Rectal smooth muscle tissue (tissue), 1 donor: ENCODE results near the gene GABRG3.

Experiments
- H3K27ac ChIP-seq: one replicate; pipeline ENCODE4 v1.7.0; 2013; ENCODE audit warnings: low read depth, low read length, inconsistent platforms
- H3K27me3 ChIP-seq: one replicate; pipeline ENCODE4 v1.7.0; 2013; ENCODE audit warnings: low read length; ENCODE audit not compliant: control insufficient read depth, insufficient read depth
- H3K36me3 ChIP-seq: one replicate; pipeline ENCODE4 v1.7.0; 2013; ENCODE audit warnings: low read length; ENCODE audit not compliant: control insufficient read depth, insufficient read depth
- H3K4me1 ChIP-seq: one replicate; pipeline ENCODE4 v1.7.0; 2013; ENCODE audit warnings: low read length; ENCODE audit not compliant: control insufficient read depth, insufficient read depth
- H3K4me3 ChIP-seq: one replicate; pipeline ENCODE4 v1.7.0; 2013; ENCODE audit warnings: low read length
- H3K9ac ChIP-seq: one replicate; pipeline ENCODE4 v1.7.0; 2013; ENCODE audit warnings: low read length

The GABRG3 gene

GRCh38 chr15:27292641-27293040, 321.7 kb downstream of the GABRG3 start:
- no peaks in the 10 kb centered on the region for H3K4me1 ChIP-seq
- no peak overlapping the region for H3K4me3 ChIP-seq
- no peaks in the 10 kb centered on the region for H3K36me3 ChIP-seq
- H3K27me3 ChIP-seq, result no peaks in the 10 kb centered on the region
- no peak overlapping the region for H3K27ac ChIP-seq
- no peak overlapping the region for H3K9ac ChIP-seq

GRCh38 chr15:27293607-27294006, 322.6 kb downstream of the GABRG3 start:
- Histone ChIP-seq H3K9ac (no peak overlapping the region), H3K36me3 (no peaks in the 10 kb centered on the region), H3K27me3 (no peaks in the 10 kb centered on the region), H3K27ac (no peak overlapping the region), H3K4me3 (no peak overlapping the region), H3K4me1 (no peaks in the 10 kb centered on the region)

- Histone ChIP-seq H3K27ac (no peak overlapping the region), H3K4me1 (no peaks in the 10 kb centered on the region), H3K9ac (no peak overlapping the region), H3K36me3 (no peaks in the 10 kb centered on the region), H3K4me3 (no peak overlapping the region), H3K27me3 (no peaks in the 10 kb centered on the region)
Observed at GRCh38 chr15:27317736-27318135, 346.8 kb downstream of the GABRG3 start.

GRCh38 chr15:27323801-27324200, 352.8 kb downstream of the GABRG3 start:
- Histone ChIP-seq H3K9ac (no peak overlapping the region), H3K4me1 (no peaks in the 10 kb centered on the region), H3K36me3 (no peaks in the 10 kb centered on the region), H3K4me3 (no peak overlapping the region), H3K27me3 (no peaks in the 10 kb centered on the region), H3K27ac (no peak overlapping the region)

GRCh38 chr15:27324886-27325615, 354.1 kb downstream of the GABRG3 start:
- no peak overlapping the region for H3K9ac ChIP-seq
- no peak overlapping the region for H3K27ac ChIP-seq
- no peak overlapping the region for H3K4me3 ChIP-seq
- H3K36me3 ChIP-seq, result no peaks in the 10 kb centered on the region
- no peaks in the 10 kb centered on the region for H3K27me3 ChIP-seq
- H3K4me1 ChIP-seq, result no peaks in the 10 kb centered on the region

- H3K36me3 ChIP-seq, result no peaks in the 10 kb centered on the region
- H3K4me1 ChIP-seq, result no peaks in the 10 kb centered on the region
- no peak overlapping the region for H3K4me3 ChIP-seq
- no peak overlapping the region for H3K9ac ChIP-seq
- no peak overlapping the region for H3K27ac ChIP-seq
- no peaks in the 10 kb centered on the region for H3K27me3 ChIP-seq
Observed at GRCh38 chr15:27327467-27328025, 356.6 kb downstream of the GABRG3 start.

- Histone ChIP-seq H3K27ac (no peak overlapping the region), H3K4me3 (no peak overlapping the region), H3K27me3 (no peaks in the 10 kb centered on the region)
Observed at GRCh38 chr15:27328186-27328585, 357.2 kb downstream of the GABRG3 start.

GRCh38 chr15:27328608-27329007, 357.6 kb downstream of the GABRG3 start:
- no peak overlapping the region for H3K9ac ChIP-seq
- no peaks in the 10 kb centered on the region for H3K36me3 ChIP-seq
- H3K27me3 ChIP-seq, result no peaks in the 10 kb centered on the region
- no peak overlapping the region for H3K27ac ChIP-seq
- H3K4me3 ChIP-seq, result no peak overlapping the region
- H3K4me1 ChIP-seq, result no peaks in the 10 kb centered on the region

More at GRCh38 chr15:27328186-27328585, 357.2 kb downstream of the GABRG3 start:
- no peaks in the 10 kb centered on the region for H3K36me3 ChIP-seq
- no peak overlapping the region for H3K9ac ChIP-seq
- no peaks in the 10 kb centered on the region for H3K4me1 ChIP-seq

GRCh38 chr15:27330326-27330725, 359.3 kb downstream of the GABRG3 start:
- Histone ChIP-seq H3K27ac (no peak overlapping the region), H3K36me3 (no peaks in the 10 kb centered on the region), H3K4me1 (no peaks in the 10 kb centered on the region), H3K27me3 (no peaks in the 10 kb centered on the region), H3K9ac (no peak overlapping the region), H3K4me3 (no peak overlapping the region)

GRCh38 chr15:27336676-27337075, 365.7 kb downstream of the GABRG3 start:
- no peak overlapping the region for H3K4me3 ChIP-seq

GRCh38 chr15:27339138-27339537, 368.2 kb downstream of the GABRG3 start:
- no peak overlapping the region for H3K9ac ChIP-seq
- H3K36me3 ChIP-seq, result no peaks in the 10 kb centered on the region
- no peaks in the 10 kb centered on the region for H3K27me3 ChIP-seq
- no peak overlapping the region for H3K27ac ChIP-seq
- no peaks in the 10 kb centered on the region for H3K4me1 ChIP-seq
- no peak overlapping the region for H3K4me3 ChIP-seq

More at GRCh38 chr15:27336676-27337075, 365.7 kb downstream of the GABRG3 start:
- no peaks in the 10 kb centered on the region for H3K4me1 ChIP-seq
- H3K27ac ChIP-seq, result no peak overlapping the region
- no peaks in the 10 kb centered on the region for H3K36me3 ChIP-seq
- H3K9ac ChIP-seq, result no peak overlapping the region
- no peaks in the 10 kb centered on the region for H3K27me3 ChIP-seq

GRCh38 chr15:27341780-27342343, 370.9 kb downstream of the GABRG3 start:
- no peaks in the 10 kb centered on the region for H3K36me3 ChIP-seq
- no peak overlapping the region for H3K9ac ChIP-seq
- H3K27me3 ChIP-seq, result no peaks in the 10 kb centered on the region
- no peaks in the 10 kb centered on the region for H3K4me1 ChIP-seq
- H3K4me3 ChIP-seq, result no peak overlapping the region
- H3K27ac ChIP-seq, result no peak overlapping the region

- no peak overlapping the region for H3K9ac ChIP-seq
- no peaks in the 10 kb centered on the region for H3K4me1 ChIP-seq
- no peaks in the 10 kb centered on the region for H3K36me3 ChIP-seq
- H3K27me3 ChIP-seq, result no peaks in the 10 kb centered on the region
- no peak overlapping the region for H3K4me3 ChIP-seq
- no peak overlapping the region for H3K27ac ChIP-seq
Observed at GRCh38 chr15:27342991-27343390, 372.0 kb downstream of the GABRG3 start.
